GM21717 (cell line): ENCODE measurements around the gene ADAMTS10.
"Not testable (repeated sequence)": the region's sequence is repeated elsewhere in the genome, so short reads cannot be mapped to it uniquely, and the experiment has no call there.

Experiments used
- ATAC-seq: cut with Tn5 transposase; IDR thresholded peaks from one replicate; pipeline ENCODE4 v1.9.1; 2021; ENCODE audit warnings: mild to moderate bottlenecking, moderate library complexity; ENCODE audit not compliant: unreplicated experiment

Gene ADAMTS10

GRCh38 chr19:8610041-8610935, at the start of gene ADAMTS10:
Gene ADAMTS10, minus strand, starts transcription at chr19:8610715. Its CDS starts 5,005 bp downstream, at chr19:8605710.
- no peak for ATAC-seq

GRCh38 chr19:8659905-8660304, 49.4 kb upstream of the ADAMTS10 start:
- ATAC-seq: no peak

GRCh38 chr19:8657869-8658268, 47.4 kb upstream of the ADAMTS10 start:
- ATAC-seq: no peak

- no peak for ATAC-seq
Measured at GRCh38 chr19:8655340-8655709, 44.8 kb upstream of the ADAMTS10 start.

- ATAC-seq: no peak
Measured at GRCh38 chr19:8654591-8655339, 44.2 kb upstream of the ADAMTS10 start.

GRCh38 chr19:8648240-8648639, 37.7 kb upstream of the ADAMTS10 start:
- ATAC-seq: no peak

- ATAC-seq: no peak
Measured at GRCh38 chr19:8643860-8644653, 33.5 kb upstream of the ADAMTS10 start.

- ATAC-seq: no peak
Measured at GRCh38 chr19:8642561-8642960, 32.0 kb upstream of the ADAMTS10 start.

GRCh38 chr19:8641908-8642547, 31.5 kb upstream of the ADAMTS10 start:
- ATAC-seq: no peak

GRCh38 chr19:8641221-8641907, 30.8 kb upstream of the ADAMTS10 start:
- ATAC-seq: no peak

GRCh38 chr19:8640402-8641004, 30.0 kb upstream of the ADAMTS10 start:
- ATAC-seq: no peak

GRCh38 chr19:8639821-8640401, 29.4 kb upstream of the ADAMTS10 start:
- no peak for ATAC-seq

- ATAC-seq: no peak
Measured at GRCh38 chr19:8638078-8638619, 27.6 kb upstream of the ADAMTS10 start.

GRCh38 chr19:8637070-8637469, 26.6 kb upstream of the ADAMTS10 start:
- ATAC-seq: not testable (repeated sequence)

- no peak for ATAC-seq
Measured at GRCh38 chr19:8635422-8635821, 24.9 kb upstream of the ADAMTS10 start.

- no peak for ATAC-seq
Measured at GRCh38 chr19:8631425-8631819, 20.9 kb upstream of the ADAMTS10 start.

GRCh38 chr19:8630796-8631424, 20.4 kb upstream of the ADAMTS10 start:
- no peak for ATAC-seq

- ATAC-seq: no peak
Measured at GRCh38 chr19:8629996-8630683, 19.6 kb upstream of the ADAMTS10 start, which contains the start of gene NFILZ. Gene NFILZ, plus strand, starts transcription at chr19:8630633. Its CDS starts 46,133 bp downstream, at chr19:8676766.
